Neuronal stem cell (in vitro differentiated cells): ENCODE results near the gene CHRNB4.

ENCODE experiments used
- DNase-seq: peaks from one replicate; pipeline ENCODE4 v3.0.0-alpha.2; 2013; ENCODE audit warnings: low spot score
- H2AFZ ChIP-seq: one replicate; pipeline ENCODE4 v1.6.1; 2013; ENCODE audit warnings: mild to moderate bottlenecking, low read length, inconsistent platforms
- H2AK5ac ChIP-seq: 2 replicates; pipeline ENCODE4 v1.6.1; 2013; ENCODE audit warnings: low read depth, mild to moderate bottlenecking, inconsistent platforms, low read length, moderate library complexity, mixed read lengths
- H2BK120ac ChIP-seq: 2 replicates; pipeline ENCODE4 v1.6.1; 2013; ENCODE audit warnings: low read depth, mild to moderate bottlenecking, inconsistent platforms, low read length, moderate library complexity, mixed read lengths
- H2BK12ac ChIP-seq: one replicate; pipeline ENCODE4 v1.6.1; 2013; ENCODE audit warnings: low read length, inconsistent platforms
- H2BK15ac ChIP-seq: 2 replicates; pipeline ENCODE4 v1.6.1; 2013; ENCODE audit warnings: mild to moderate bottlenecking, low read length, inconsistent platforms, mixed read lengths
- H2BK5ac ChIP-seq: one replicate; pipeline ENCODE4 v1.6.1; 2013; ENCODE audit warnings: inconsistent platforms, mild to moderate bottlenecking, low read length, moderate library complexity
- H3K14ac ChIP-seq: one replicate; pipeline ENCODE4 v1.6.1; 2013; ENCODE audit warnings: low read length, inconsistent platforms
- H3K18ac ChIP-seq: 2 replicates; pipeline ENCODE4 v1.6.1; 2013; ENCODE audit warnings: low read length, inconsistent platforms
- H3K23ac ChIP-seq: 2 replicates; pipeline ENCODE4 v1.6.1; 2013; ENCODE audit warnings: low read depth, mild to moderate bottlenecking, mixed read lengths, low read length, inconsistent platforms; ENCODE audit not compliant: poor library complexity
- H3K27ac ChIP-seq: replicated peaks from 3 replicates; pipeline ENCODE4 v1.5.1; 2013; ENCODE audit warnings: low read length, inconsistent platforms
- H3K27me3 ChIP-seq, 3 experiments: 2 replicates each; pipeline ENCODE4 v1.6.1; 2013; ENCODE audit warnings: low read length in 3 of 3, mild to moderate bottlenecking in 2 of 3, inconsistent platforms in 1 of 3, low read depth in 1 of 3, mixed read lengths in 1 of 3, moderate library complexity in 1 of 3; ENCODE audit not compliant: control insufficient read depth in 3 of 3, insufficient read depth in 3 of 3
- H3K36me3 ChIP-seq, 2 donors: replicated peaks in 1 of 2; 2 replicates each; pipeline ENCODE4 v1.6.1; 2013; ENCODE audit warnings: low read length in 2 of 2; ENCODE audit not compliant: control insufficient read depth in 2 of 2, insufficient read depth in 2 of 2
- H3K4ac ChIP-seq: 2 replicates; pipeline ENCODE4 v1.6.1; 2013; ENCODE audit warnings: inconsistent platforms, mild to moderate bottlenecking, low read length, moderate library complexity
- H3K4me1 ChIP-seq, 2 donors: 1 replicate in 1 of 2; 2 replicates in 1 of 2; pipeline ENCODE4 v1.6.1; 2013; ENCODE audit warnings: low read length in 2 of 2, low read depth in 1 of 2; ENCODE audit not compliant: control insufficient read depth in 2 of 2, insufficient read depth in 1 of 2
- H3K4me2 ChIP-seq: one replicate; pipeline ENCODE4 v1.6.1; 2013; ENCODE audit warnings: mild to moderate bottlenecking, low read length, inconsistent platforms; ENCODE audit not compliant: insufficient read depth, poor library complexity, severe bottlenecking
- H3K4me3 ChIP-seq, 2 donors: 2 replicates each; pipeline ENCODE4 v1.5.1; 2013; ENCODE audit warnings: low read length in 2 of 2, mild to moderate bottlenecking in 2 of 2, inconsistent platforms in 1 of 2, moderate library complexity in 1 of 2
- H3K79me1 ChIP-seq: one replicate; pipeline ENCODE4 v1.6.1; 2013; ENCODE audit warnings: low read depth, mild to moderate bottlenecking, inconsistent platforms, low read length, moderate library complexity
- H3K9ac ChIP-seq: one replicate; pipeline ENCODE4 v1.6.1; 2013; ENCODE audit warnings: mild to moderate bottlenecking, low read depth, low read length, inconsistent platforms; ENCODE audit not compliant: poor library complexity
- H3K9me3 ChIP-seq, 2 donors: replicated peaks in 1 of 2; 2 replicates each; pipeline versions ENCODE3 to v1.6.1; 2013; ENCODE audit warnings: low read length in 2 of 2, mild to moderate bottlenecking in 2 of 2, inconsistent platforms in 1 of 2, low read depth in 1 of 2, mixed read lengths in 1 of 2, moderate library complexity in 1 of 2; ENCODE audit not compliant: control insufficient read depth in 2 of 2, insufficient read depth in 1 of 2
- H4K8ac ChIP-seq: one replicate; pipeline ENCODE4 v1.6.1; 2013; ENCODE audit warnings: low read depth, mild to moderate bottlenecking, inconsistent platforms, low read length, moderate library complexity
- H4K91ac ChIP-seq: one replicate; pipeline ENCODE4 v1.6.1; 2013; ENCODE audit warnings: low read length, low read depth, mild to moderate bottlenecking, inconsistent platforms; ENCODE audit not compliant: poor library complexity
- WGBS, 2 donors: extraction: QIAGEN DNeasy Blood & Tissue Kit; methylation state at CpG; one replicate each; pipeline ENCODE4 v1.1.7; 2013; ENCODE audit warnings: missing lambda C conversion rate in 2 of 2, mixed read lengths in 1 of 2; ENCODE audit not compliant: insufficient read length in 2 of 2, insufficient replicate concordance in 1 of 2; ENCODE audit errors: extremely low coverage in 2 of 2; 5-methylcytosine and 5-hydroxymethylcytosine counted together

CHRNB4 gene

DNA sequence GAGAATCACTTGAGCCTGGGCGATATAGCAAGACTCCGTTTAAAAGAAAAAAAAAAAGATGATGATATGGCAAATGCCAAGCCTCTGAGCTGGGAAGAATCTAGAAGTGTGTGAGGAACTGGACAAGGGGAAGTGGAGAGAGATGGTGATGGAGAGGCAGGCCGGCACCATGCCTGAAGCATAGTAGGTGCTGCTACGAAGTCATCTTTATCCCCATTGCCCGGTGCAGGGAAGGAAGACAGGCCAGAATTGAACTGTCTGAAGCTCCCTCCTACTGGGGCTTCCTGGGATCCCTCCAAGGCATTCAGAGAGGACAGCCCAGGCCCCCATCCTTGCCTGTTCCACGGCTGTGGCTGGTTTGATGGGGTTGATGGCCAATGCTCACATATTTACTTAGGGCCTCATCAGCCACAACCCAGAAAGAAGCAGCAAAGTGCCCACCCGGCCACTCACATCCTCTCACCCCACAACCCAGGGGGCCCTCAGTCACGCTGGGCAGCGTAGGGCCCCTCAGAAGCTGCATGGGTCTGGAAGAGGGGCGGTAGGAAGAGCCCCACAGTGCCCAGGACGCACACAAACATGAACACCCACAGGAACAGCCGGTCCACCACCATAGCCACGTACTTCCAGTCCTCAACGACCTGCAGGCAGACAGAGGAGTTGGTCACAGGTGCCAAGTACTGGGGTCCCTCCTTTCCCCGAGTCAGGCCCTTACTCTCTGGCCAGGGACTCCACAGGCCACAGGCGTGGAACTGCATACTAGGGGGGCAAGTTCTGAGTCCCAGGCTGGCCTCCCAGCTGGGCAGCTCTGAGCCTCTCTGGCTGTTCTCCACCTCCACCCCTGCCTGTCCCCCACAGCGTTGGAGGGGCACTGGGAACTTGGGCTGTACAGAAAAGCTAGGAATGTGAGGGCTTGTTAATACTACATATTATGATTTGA lies 16.1 kb downstream of the CHRNB4 start:
- no peak overlapping the region for H3K4me3 ChIP-seq
- H4K8ac ChIP-seq: peak overlapping the region; percentile 23
- peak overlapping the region; percentile 2 for H3K18ac ChIP-seq
- H3K27ac ChIP-seq: no peak overlapping the region
- peak overlapping the region; percentile 68 for H3K23ac ChIP-seq
- no peak overlapping the region for H2BK12ac ChIP-seq
- H3K79me1 ChIP-seq: no peaks in the 10 kb centered on the region
- H2BK120ac ChIP-seq: no peak overlapping the region
- peaks cover 0 to 2% of the 10 kb centered on the region in 2 donors for H3K4me1 ChIP-seq
- WGBS, 2 donors: no CpG with 5 or more reads among the region's 17 CpGs
- H2AFZ ChIP-seq: no peak overlapping the region
- H3K14ac ChIP-seq: no peak overlapping the region
- H2BK5ac ChIP-seq: no peak overlapping the region
- DNase-seq: no peak
- peaks cover 6 to 89% (median 29%) of the 10 kb centered on the region in 3 experiments for H3K27me3 ChIP-seq
- no peak overlapping the region for H3K4ac ChIP-seq
- no peak overlapping the region for H4K91ac ChIP-seq
- peak overlapping the region; percentile 0 for H3K9ac ChIP-seq
- peaks cover 0 to 2% of the 10 kb centered on the region in 2 donors for H3K9me3 ChIP-seq
- H2BK15ac ChIP-seq: no peak overlapping the region
- no peaks in the 10 kb centered on the region for H3K36me3 ChIP-seq
- H2AK5ac ChIP-seq: no peak overlapping the region
- no peak overlapping the region for H3K4me2 ChIP-seq

DNA sequence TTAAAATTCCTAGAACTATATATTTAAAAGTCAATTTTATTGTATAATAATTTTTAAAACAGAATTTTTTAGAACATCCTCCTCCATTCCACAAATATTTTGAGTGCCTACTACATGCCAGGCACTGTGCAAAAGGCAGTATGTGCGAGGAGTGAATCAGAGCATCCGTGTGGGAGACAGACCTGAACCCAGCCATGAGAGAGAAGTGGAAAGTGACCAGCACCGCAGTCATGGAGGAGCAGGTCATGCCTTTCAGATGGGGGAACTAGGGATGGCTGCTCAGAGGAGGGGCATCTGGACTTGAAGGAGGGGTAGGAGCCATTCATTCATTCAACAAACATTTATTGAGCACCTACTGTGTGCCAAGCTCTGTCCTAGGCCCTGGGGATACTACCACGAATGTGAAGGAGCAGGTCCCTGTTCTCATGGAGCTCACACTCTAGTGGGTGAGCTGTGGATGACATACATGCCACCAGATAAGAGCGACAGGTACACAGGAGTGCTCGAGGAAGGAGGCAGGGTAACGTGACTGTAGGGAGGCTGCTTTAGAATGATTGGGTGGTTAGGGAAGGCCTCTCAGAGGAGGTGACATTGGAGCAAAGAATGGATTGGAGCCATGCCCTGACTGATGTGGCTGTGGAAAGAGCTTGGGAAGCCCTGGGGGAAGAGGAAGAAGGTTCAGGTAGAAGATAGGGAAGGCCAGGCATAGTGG lies 17.1 kb downstream of the CHRNB4 start:
- H2AFZ ChIP-seq: no peak overlapping the region
- H3K27me3 ChIP-seq: peaks cover 6 to 91% (median 36%) of the 10 kb centered on the region in 3 experiments
- no peak overlapping the region for H3K18ac ChIP-seq
- no peak overlapping the region for H2BK15ac ChIP-seq
- no peak overlapping the region for H4K91ac ChIP-seq
- H3K27ac ChIP-seq: no peak overlapping the region
- no peaks in the 10 kb centered on the region for H3K36me3 ChIP-seq
- H3K4me3 ChIP-seq: no peak overlapping the region
- H2BK120ac ChIP-seq: no peak overlapping the region
- no peak overlapping the region for H3K4ac ChIP-seq
- H3K9me3 ChIP-seq: no peaks in the 10 kb centered on the region
- no peak for DNase-seq
- H3K4me1 ChIP-seq: peaks cover 2 to 5% of the 10 kb centered on the region in 2 donors
- H3K23ac ChIP-seq: no peak overlapping the region
- H3K4me2 ChIP-seq: no peak overlapping the region
- no peak overlapping the region for H2BK5ac ChIP-seq
- no CpG with 5 or more reads among the region's 7 CpGs for WGBS, 2 donors
- no peak overlapping the region for H2BK12ac ChIP-seq
- H2AK5ac ChIP-seq: no peak overlapping the region
- no peak overlapping the region for H3K9ac ChIP-seq
- H4K8ac ChIP-seq: no peak overlapping the region
- no peak overlapping the region for H3K14ac ChIP-seq
- H3K79me1 ChIP-seq: no peaks in the 10 kb centered on the region

DNA sequence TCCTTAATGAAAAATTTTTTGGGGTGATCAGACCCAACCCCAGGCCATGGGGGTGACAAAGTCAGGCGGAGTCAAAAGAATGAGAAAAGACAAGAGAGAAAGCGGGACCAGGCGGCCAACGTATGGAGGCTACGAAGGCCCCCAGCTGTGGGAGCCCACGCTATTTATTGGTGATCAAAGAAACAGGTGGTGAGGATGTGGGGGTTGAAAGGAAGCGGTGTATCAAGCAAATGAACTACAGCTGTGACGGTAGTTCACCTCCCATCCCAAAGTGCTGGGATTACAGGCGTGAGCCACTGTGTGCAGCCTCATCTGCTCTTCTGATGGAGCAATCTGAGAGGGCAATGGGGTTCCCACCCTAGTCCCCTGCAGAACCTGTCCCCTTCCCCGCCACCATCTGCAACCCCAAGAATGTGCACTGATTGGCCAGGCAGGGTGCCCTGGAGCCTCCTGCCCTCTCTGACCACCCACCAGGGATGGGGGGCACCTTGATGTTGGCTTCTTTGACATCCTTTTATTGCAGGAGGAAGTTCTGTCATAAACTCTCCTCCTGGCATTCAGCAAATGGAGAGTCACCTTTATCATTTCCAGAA lies 19.1 kb downstream of the CHRNB4 start:
- Histone ChIP-seq H2BK12ac (no peak overlapping the region), H3K9ac (no peak overlapping the region), H3K36me3 (no peaks in the 10 kb centered on the region), H3K18ac (no peak overlapping the region), H3K14ac (no peak overlapping the region), H3K4me3 (no peak overlapping the region), H4K91ac (no peak overlapping the region), H3K9me3 (no peaks in the 10 kb centered on the region), H4K8ac (no peak overlapping the region), H3K4ac (no peak overlapping the region), H3K27ac (no peak overlapping the region), H2AK5ac (no peak overlapping the region), H3K4me1 (peaks cover 2 to 5% of the 10 kb centered on the region in 2 donors), H3K79me1 (no peaks in the 10 kb centered on the region), H3K4me2 (no peak overlapping the region), H2AFZ (no peak overlapping the region), H3K23ac (no peak overlapping the region), H2BK120ac (no peak overlapping the region), H3K27me3 (peaks cover 6 to 83% (median 38%) of the 10 kb centered on the region in 3 experiments), H2BK5ac (no peak overlapping the region), H2BK15ac (no peak overlapping the region)
- WGBS, 2 donors: no CpG with 5 or more reads among the region's 10 CpGs
- no peak for DNase-seq
